ENCODE data around the gene F2R.

DNA sequence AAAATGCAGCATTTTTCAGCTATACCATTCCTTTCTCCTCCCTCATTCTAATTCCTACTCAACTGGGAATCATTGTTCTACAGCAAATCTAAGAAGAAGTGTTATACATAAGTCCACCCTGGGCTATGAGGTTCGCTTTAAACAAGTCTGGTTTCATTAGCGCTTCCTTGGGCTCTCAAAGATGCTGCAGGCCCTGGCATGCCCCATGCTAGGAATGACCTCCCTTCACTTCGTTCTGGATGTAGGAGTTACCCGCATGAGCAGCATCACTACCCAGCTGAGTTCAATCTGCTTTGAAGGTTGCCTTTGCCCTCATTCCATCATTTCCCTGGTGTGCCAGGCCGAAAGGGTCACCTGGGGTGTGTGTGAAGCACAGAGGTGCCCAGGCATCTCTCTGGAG, 35.4 kb downstream of the F2R start:
- TF ChIP-seq, protein P1, sequence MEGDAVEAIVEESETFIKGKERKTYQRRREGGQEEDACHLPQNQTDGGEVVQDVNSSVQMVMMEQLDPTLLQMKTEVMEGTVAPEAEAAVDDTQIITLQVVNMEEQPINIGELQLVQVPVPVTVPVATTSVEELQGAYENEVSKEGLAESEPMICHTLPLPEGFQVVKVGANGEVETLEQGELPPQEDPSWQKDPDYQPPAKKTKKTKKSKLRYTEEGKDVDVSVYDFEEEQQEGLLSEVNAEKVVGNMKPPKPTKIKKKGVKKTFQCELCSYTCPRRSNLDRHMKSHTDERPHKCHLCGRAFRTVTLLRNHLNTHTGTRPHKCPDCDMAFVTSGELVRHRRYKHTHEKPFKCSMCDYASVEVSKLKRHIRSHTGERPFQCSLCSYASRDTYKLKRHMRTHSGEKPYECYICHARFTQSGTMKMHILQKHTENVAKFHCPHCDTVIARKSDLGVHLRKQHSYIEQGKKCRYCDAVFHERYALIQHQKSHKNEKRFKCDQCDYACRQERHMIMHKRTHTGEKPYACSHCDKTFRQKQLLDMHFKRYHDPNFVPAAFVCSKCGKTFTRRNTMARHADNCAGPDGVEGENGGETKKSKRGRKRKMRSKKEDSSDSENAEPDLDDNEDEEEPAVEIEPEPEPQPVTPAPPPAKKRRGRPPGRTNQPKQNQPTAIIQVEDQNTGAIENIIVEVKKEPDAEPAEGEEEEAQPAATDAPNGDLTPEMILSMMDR (conservative IDR thresholded peaks at IDR 0.05) = no peak
- TF ChIP-seq EZH2 (IDR thresholded peaks at IDR 0.05; ENCODE audit: low read depth) = no peak

All from PC-9 (cell line).